ENCODE data around the gene CCDC12. TPM values are rescaled to one million over a fixed set of nuclear protein-coding genes. Genes with fewer than 3 reads are reported as not detected.

Gene CCDC12
- total RNA-seq, 4 donors from 2014 or later, result 4.1 to 92.0 (median 41.2) TPM

- Histone ChIP-seq H3K27ac (peak overlapping the region; percentile 70), H3K36me3 (no peaks in the 10 kb centered on the region), H3K27me3 (no peaks in the 10 kb centered on the region), H3K4me3 (no peak overlapping the region), H3K9me3 (no peaks in the 10 kb centered on the region), H3K4me1 (peaks cover 0 to 25% of the 10 kb centered on the region in 2 donors)
- TF ChIP-seq, protein P1, sequence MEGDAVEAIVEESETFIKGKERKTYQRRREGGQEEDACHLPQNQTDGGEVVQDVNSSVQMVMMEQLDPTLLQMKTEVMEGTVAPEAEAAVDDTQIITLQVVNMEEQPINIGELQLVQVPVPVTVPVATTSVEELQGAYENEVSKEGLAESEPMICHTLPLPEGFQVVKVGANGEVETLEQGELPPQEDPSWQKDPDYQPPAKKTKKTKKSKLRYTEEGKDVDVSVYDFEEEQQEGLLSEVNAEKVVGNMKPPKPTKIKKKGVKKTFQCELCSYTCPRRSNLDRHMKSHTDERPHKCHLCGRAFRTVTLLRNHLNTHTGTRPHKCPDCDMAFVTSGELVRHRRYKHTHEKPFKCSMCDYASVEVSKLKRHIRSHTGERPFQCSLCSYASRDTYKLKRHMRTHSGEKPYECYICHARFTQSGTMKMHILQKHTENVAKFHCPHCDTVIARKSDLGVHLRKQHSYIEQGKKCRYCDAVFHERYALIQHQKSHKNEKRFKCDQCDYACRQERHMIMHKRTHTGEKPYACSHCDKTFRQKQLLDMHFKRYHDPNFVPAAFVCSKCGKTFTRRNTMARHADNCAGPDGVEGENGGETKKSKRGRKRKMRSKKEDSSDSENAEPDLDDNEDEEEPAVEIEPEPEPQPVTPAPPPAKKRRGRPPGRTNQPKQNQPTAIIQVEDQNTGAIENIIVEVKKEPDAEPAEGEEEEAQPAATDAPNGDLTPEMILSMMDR (IDR thresholded peaks at IDR 0.05), result no peak
- no peak for TF ChIP-seq POLR2A (IDR thresholded peaks at IDR 0.05)
- DNase-seq, result no peak
- intact Hi-C loops (cut with DNase I; ENCODE audit: low total_unique reads), result no loop called here
Observed at GRCh38 chr3:46960081-46960701, 16.4 kb downstream of the CCDC12 start.

DNA sequence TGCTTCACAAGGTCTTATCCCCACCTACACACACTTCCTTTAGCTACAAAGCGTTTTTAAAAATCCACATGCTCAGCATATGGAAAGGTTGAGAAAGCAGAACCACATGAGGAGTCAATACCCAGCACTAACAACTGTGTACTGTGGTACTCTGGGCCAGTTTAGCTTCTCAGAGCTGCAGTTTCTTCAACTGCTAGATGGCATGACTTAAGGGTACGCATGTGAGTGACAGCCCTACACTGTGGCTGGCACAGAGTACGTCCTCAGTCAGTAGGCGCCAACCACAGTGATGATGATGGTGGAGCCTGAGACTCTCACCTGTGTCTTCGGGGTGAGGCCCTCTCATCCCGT is 17.4 kb downstream of the CCDC12 start:
- intact Hi-C loops (cut with DNase I; ENCODE audit: low total_unique reads), result no loop called here
- TF ChIP-seq POLR2A (IDR thresholded peaks at IDR 0.05), result no peak
- TF ChIP-seq, protein P1 (IDR thresholded peaks at IDR 0.05), result no peak
- H3K27ac ChIP-seq, result peak overlapping the region; percentile 70
- H3K27me3 ChIP-seq, result no peaks in the 10 kb centered on the region
- no peaks in the 10 kb centered on the region for H3K9me3 ChIP-seq
- H3K4me3 ChIP-seq, result no peak overlapping the region
- no peak for DNase-seq
- peaks cover 0 to 25% of the 10 kb centered on the region in 2 donors for H3K4me1 ChIP-seq
- H3K36me3 ChIP-seq, result no peaks in the 10 kb centered on the region

DNA sequence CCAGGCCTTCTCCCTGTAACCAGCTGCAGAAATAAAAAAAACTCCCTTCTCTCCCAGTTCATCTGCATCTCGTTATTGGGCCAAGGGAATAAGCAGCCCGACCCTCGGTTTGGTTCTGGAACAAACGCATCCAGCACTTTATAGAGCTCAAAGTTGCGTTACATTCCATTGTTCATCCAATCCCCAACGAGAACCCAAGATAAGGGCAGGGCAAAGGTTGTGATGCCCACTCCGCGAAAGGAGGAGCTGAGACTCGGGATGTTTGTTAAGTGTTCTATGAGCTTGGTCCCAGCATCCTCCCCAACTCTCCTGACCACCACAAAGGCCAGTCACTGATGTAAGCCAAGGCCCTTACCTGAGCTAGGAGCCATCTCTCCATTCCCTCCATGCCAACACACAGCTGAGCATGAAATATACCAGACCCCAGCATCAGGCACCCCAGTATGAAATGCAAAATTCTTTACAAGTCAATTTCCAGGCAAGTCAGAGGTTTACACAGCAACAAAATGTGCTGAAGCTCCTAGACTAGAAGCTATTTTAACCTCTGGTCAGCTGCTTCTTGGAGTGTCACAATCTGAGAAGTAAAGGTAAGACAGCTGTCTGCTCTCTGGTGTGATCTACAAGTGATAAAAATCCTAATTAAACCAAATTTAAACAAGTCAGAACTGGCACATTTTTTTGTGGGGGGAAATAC is 17.9 kb downstream of the CCDC12 start:
- no peaks in the 10 kb centered on the region for H3K36me3 ChIP-seq
- TF ChIP-seq POLR2A (IDR thresholded peaks at IDR 0.05), result no peak
- TF ChIP-seq, protein P1 (IDR thresholded peaks at IDR 0.05), result no peak
- no peak overlapping the region for H3K4me3 ChIP-seq
- H3K27ac ChIP-seq, result peak overlapping the region; percentile 70
- H3K9me3 ChIP-seq, result no peaks in the 10 kb centered on the region
- intact Hi-C loops (cut with DNase I; ENCODE audit: low total_unique reads), result no loop called here
- peaks cover 0 to 25% of the 10 kb centered on the region in 2 donors for H3K4me1 ChIP-seq
- DNase-seq, result no peak
- H3K27me3 ChIP-seq, result no peaks in the 10 kb centered on the region

DNA sequence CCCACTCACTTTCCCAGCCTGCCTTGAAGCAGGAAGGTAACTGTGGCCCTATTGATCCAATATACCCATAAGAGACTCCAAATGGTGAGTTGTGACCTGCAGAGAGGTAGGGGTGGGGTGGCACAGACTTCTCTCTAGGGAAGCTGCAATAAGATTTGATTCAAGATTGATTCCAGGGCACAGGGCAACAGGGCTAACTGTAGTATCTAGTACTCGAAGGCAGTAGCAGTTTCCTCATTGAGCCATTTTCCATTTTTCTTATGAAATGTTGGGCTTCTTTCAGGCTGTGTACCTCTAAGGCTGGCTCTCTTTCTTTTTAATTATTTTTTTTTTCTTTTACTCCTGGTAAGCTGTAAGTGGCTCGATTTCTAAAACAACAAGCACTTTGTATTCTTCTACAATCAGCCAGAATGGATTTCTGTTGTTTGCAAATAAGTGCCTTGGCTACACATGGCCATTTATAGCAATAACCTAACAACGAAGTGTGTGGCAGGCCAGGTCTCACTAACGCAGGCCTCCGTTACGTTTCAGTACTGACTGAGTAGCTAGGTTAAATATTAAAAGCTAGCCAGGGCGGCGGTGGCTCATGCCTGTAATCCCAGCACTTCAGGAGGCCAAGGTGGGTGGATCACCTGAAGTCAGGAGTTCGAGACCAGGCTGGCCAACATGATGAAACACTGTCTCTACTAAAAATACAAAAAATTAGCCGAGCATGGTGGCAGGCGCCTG is 19.3 kb downstream of the CCDC12 start:
- Histone ChIP-seq H3K9me3 (no peaks in the 10 kb centered on the region), H3K4me3 (no peak overlapping the region), H3K36me3 (no peaks in the 10 kb centered on the region), H3K27ac (peak overlapping the region in 1 of 2 donors; percentile 40), H3K27me3 (no peaks in the 10 kb centered on the region), H3K4me1 (peaks cover 0 to 25% of the 10 kb centered on the region in 2 donors)
- no peak for DNase-seq
- intact Hi-C loops (cut with DNase I; ENCODE audit: low total_unique reads), result no loop called here
- TF ChIP-seq POLR2A (IDR thresholded peaks at IDR 0.05), result no peak
- TF ChIP-seq, protein P1 (IDR thresholded peaks at IDR 0.05), result no peak

- no peak overlapping the region for H3K27ac ChIP-seq
- peaks cover 0 to 21% of the 10 kb centered on the region in 2 donors for H3K4me1 ChIP-seq
- H3K9me3 ChIP-seq, result no peaks in the 10 kb centered on the region
- no peaks in the 10 kb centered on the region for H3K36me3 ChIP-seq
- no peaks in the 10 kb centered on the region for H3K27me3 ChIP-seq
- intact Hi-C loops (cut with DNase I; ENCODE audit: low total_unique reads), result no loop called here
- no peak for TF ChIP-seq POLR2A (IDR thresholded peaks at IDR 0.05)
- TF ChIP-seq, protein P1 (IDR thresholded peaks at IDR 0.05), result no peak
- DNase-seq, result no peak
- H3K4me3 ChIP-seq, result no peak overlapping the region
Observed at GRCh38 chr3:46955801-46956259, 20.7 kb downstream of the CCDC12 start.

Data from uterus (tissue), 4 donors.